GM12878 (cell line): ENCODE measurements around the gene LATS2. TPM values are rescaled to one million over a fixed set of nuclear protein-coding genes. Genes with fewer than 3 reads are reported as not detected.

Source experiments
- ATAC-seq: fragments of 200-7000 bp; cut with Tn5 transposase; 3 replicates; pipeline ENCODE4 v1.9.1; 2020; ENCODE audit warnings: mild to moderate bottlenecking, moderate library complexity
- BruUV-seq: library from RNA; stranded (reverse); fragments of 400-500 nt; replicated peaks from 2 replicates; lab custom pipeline; 2021; lab: Mats Ljungman, UMichigan
- CTCF ChIA-PET: fragments of 300-600 bp; sonication (Branson Sonifier 250); formaldehyde crosslinking; extraction: SDS; loops from one replicate; lab custom pipeline; 2021; ENCODE audit warnings: inconsistent platforms; lab: Yijun Ruan, JAX
- POLR2A ChIA-PET: fragments of 350-600 bp; formaldehyde crosslinking; extraction: SDS; loops from one replicate; lab custom pipeline; 2021; ENCODE audit warnings: inconsistent platforms; lab: Charles Lee
- RAD21 ChIA-PET: fragments of 300-600 bp; sonication (Branson Sonifier 250); formaldehyde crosslinking; loops from one replicate; lab custom pipeline; 2023; ENCODE audit warnings: antibody characterized with exemption; ENCODE audit not compliant: unreplicated experiment; lab: Charles Lee
- SMC1A ChIA-PET: fragments of 300-600 bp; sonication (Branson Sonifier 250); formaldehyde crosslinking; loops from one replicate; lab custom pipeline; 2023; ENCODE audit not compliant: unreplicated experiment, uncharacterized antibody; lab: Charles Lee
- DNase-seq: peaks from one replicate; pipeline ENCODE4 v3.0.0-alpha.2; 2011; ENCODE audit warnings: low read depth, low spot score
- FAIRE-seq: peaks from 3 replicates; lab custom pipeline; 2011; peaks lifted over from hg19 to GRCh38; lab: Jason Lieb, UNC
- H2AFZ ChIP-seq: 2 replicates; pipeline ENCODE4 v1.6.0; 2011; ENCODE audit warnings: low read depth, low read length, control low read depth; ENCODE audit not compliant: control insufficient read depth
- H3K27ac ChIP-seq: 2 replicates; pipeline ENCODE4 v1.5.1; 2011; ENCODE audit warnings: control low read depth; ENCODE audit not compliant: control insufficient read depth, insufficient read depth
- H3K27me3 ChIP-seq, 2 experiments: replicated peaks in 1 of 2; 2 replicates each; pipeline versions ENCODE4 v1.6.0 to v1.6.1; 2011; ENCODE audit warnings: low read length in 1 of 2; ENCODE audit not compliant: control insufficient read depth in 2 of 2, insufficient read depth in 2 of 2
- H3K36me3 ChIP-seq, 2 experiments: 2 replicates each; pipeline ENCODE4 v1.5.1; 2011; ENCODE audit warnings: low read length in 1 of 2; ENCODE audit not compliant: control insufficient read depth in 2 of 2, insufficient read depth in 2 of 2
- H3K4me1 ChIP-seq: 2 replicates; pipeline ENCODE4 v1.6.1; 2011; ENCODE audit warnings: mild to moderate bottlenecking, low read length, moderate library complexity, mixed read lengths; ENCODE audit not compliant: control insufficient read depth, insufficient read depth
- H3K4me2 ChIP-seq: 2 replicates; pipeline ENCODE4 v1.6.0; 2011; ENCODE audit warnings: control low read depth; ENCODE audit not compliant: control insufficient read depth, insufficient read depth
- H3K4me3 ChIP-seq: fragments of 200-600 bp; sonication (generic); 2 replicates; pipeline ENCODE4 v1.5.1; 2016
- H3K79me2 ChIP-seq: 2 replicates; pipeline ENCODE4 v1.6.0; 2011; ENCODE audit warnings: low read length; ENCODE audit not compliant: control insufficient read depth, insufficient read depth
- H3K9ac ChIP-seq: 2 replicates; pipeline ENCODE4 v1.8.0; 2011; ENCODE audit warnings: low read length, control low read depth, mixed read lengths; ENCODE audit not compliant: control insufficient read depth, insufficient read depth
- H3K9me3 ChIP-seq: replicated peaks from 3 replicates; pipeline ENCODE4 v1.5.1; 2011; ENCODE audit warnings: mild to moderate bottlenecking, low read length; ENCODE audit not compliant: control insufficient read depth, insufficient read depth
- H4K20me1 ChIP-seq: 2 replicates; pipeline ENCODE4 v1.6.0; 2011; ENCODE audit not compliant: control insufficient read depth, insufficient read depth
- PKNOX1 ChIP-seq: fragments of 450-650 bp; IDR thresholded peaks from 2 replicates; pipeline ENCODE4 v1.6.1; 2016; ENCODE audit warnings: mild to moderate bottlenecking
- RAD51 ChIP-seq: fragments of 450-650 bp; IDR thresholded peaks from 2 replicates; pipeline ENCODE4 v1.6.1; 2016; ENCODE audit warnings: moderate library complexity, mild to moderate bottlenecking, inconsistent platforms
- in situ Hi-C: fragments of 300-500 bp; cut with MboI; formaldehyde crosslinking; loops from 9 replicates; pipeline ENCODE4 v1.14.3; 2018; ENCODE audit warnings: mixed read lengths
- intact Hi-C: fragments of 100-400 bp; cut with micrococcal nuclease; formaldehyde crosslinking; loops from one replicate; pipeline ENCODE4 v1.14.2; 2022; ENCODE audit not compliant: unreplicated experiment
- polyA plus RNA-seq, 11 experiments: library from polyadenylated mRNA; depleted of rRNA in 4 of 11; unstranded in 6 of 11; stranded (reverse) in 5 of 11; fragments of >200 nt; fragmentation: Nextera tagmentation in 4 of 11; fragmentation: Illumina TruSeq in 1 of 11; extraction: Ambion mirVana in 4 of 11; extraction: Trizol in 1 of 11; gene quantifications; 1 replicate in 1 of 11; 2 replicates in 10 of 11; pipeline versions ENCODE4 v1.2.1 to v1.2.3, GENCODE V29; 2011 to 2016; ENCODE audit warnings: inconsistent platforms in 2 of 11, missing spikeins in 2 of 11, low read depth in 1 of 11
- total RNA-seq, 4 experiments: library from RNA; depleted of rRNA in 3 of 4; stranded (reverse); fragments of >200 nt in 3 of 4; fragmentation: Illumina TruSeq in 1 of 4; extraction: Trizol in 1 of 4; gene quantifications; 2 replicates each; pipeline versions ENCODE4 v1.2.1 to v1.2.3, GENCODE V29; 2013 to 2021
- TF ChIP-seq, protein P1 (sequence below): fragments of 450-650 bp; IDR thresholded peaks from 2 replicates; pipeline ENCODE4 v1.6.1; 2017; ENCODE audit warnings: antibody characterized with exemption, mild to moderate bottlenecking, moderate library complexity

Gene LATS2
- total and polyA plus RNA-seq, 10 of the 15 experiments (the other 5 are each of a cell fraction or from before 2014, with no cell fraction given), result 0.90 to 7.8 (median 2.0) TPM

DNA sequence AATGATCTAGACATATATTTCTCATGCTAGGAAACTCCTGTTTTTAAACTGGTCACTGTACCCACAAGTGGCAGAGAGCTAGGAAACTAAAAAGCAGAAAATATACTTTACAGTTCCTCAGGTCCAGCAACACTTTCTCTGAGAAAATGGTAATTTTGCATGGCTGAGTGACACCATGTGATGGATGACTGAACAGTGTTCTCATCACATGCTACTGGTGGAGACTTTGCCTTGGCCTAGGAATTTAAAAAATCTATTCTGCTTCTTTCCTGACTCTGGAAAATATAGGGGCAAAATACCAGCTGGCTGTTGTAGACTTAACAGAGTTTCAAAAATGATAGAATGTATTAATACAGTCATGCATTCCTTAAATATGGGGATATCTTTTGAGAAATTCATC lies 50.0 kb downstream of the LATS2 start:
- no TSS peak for BruUV-seq
- ChIA-PET RAD21 (no interaction called here), POLR2A (no interaction called here), SMC1A (interaction anchor here (1.1 to 1.4 kb wide), 2 partner anchors 21 to 24 kb away, joined by 3 read pairs; no protein-coding TSS in a partner anchor), CTCF (interaction anchor here (1.0 kb wide), 1 partner anchor 23 kb away, joined by 3 read pairs; no protein-coding TSS in a partner anchor)
- H3K27me3 ChIP-seq, result no peaks in the 10 kb centered on the region
- H3K79me2 ChIP-seq, result no peaks in the 10 kb centered on the region
- FAIRE-seq (peak; percentile 7), ATAC-seq (peak; percentile 57), DNase-seq (no peak)
- in situ Hi-C loops, result no loop called here
- no peak overlapping the region for H3K27ac ChIP-seq
- H3K4me2 ChIP-seq, result no peak overlapping the region
- intact Hi-C loops, result no loop called here
- no peaks in the 10 kb centered on the region for H3K36me3 ChIP-seq
- no peaks in the 10 kb centered on the region; the same call in 1 of the 2 replicates for H3K4me1 ChIP-seq
- TF ChIP-seq PKNOX1, result peak; percentile 51; the same call in 1 of the 2 replicates
- TF ChIP-seq RAD51, result peak; percentile 28; the same call in 1 of the 2 replicates
- TF ChIP-seq, protein P1, sequence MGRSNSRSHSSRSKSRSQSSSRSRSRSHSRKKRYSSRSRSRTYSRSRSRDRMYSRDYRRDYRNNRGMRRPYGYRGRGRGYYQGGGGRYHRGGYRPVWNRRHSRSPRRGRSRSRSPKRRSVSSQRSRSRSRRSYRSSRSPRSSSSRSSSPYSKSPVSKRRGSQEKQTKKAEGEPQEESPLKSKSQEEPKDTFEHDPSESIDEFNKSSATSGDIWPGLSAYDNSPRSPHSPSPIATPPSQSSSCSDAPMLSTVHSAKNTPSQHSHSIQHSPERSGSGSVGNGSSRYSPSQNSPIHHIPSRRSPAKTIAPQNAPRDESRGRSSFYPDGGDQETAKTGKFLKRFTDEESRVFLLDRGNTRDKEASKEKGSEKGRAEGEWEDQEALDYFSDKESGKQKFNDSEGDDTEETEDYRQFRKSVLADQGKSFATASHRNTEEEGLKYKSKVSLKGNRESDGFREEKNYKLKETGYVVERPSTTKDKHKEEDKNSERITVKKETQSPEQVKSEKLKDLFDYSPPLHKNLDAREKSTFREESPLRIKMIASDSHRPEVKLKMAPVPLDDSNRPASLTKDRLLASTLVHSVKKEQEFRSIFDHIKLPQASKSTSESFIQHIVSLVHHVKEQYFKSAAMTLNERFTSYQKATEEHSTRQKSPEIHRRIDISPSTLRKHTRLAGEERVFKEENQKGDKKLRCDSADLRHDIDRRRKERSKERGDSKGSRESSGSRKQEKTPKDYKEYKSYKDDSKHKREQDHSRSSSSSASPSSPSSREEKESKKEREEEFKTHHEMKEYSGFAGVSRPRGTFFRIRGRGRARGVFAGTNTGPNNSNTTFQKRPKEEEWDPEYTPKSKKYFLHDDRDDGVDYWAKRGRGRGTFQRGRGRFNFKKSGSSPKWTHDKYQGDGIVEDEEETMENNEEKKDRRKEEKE, result no peak
- no peak overlapping the region for H3K4me3 ChIP-seq
- no peaks in the 10 kb centered on the region for H3K9me3 ChIP-seq
- no peak overlapping the region for H3K9ac ChIP-seq
- H2AFZ ChIP-seq, result no peak overlapping the region
- H4K20me1 ChIP-seq, result no peaks in the 10 kb centered on the region
